Activated CD4-positive, alpha-beta T cell treated with anti-CD3 and anti-CD28 coated beads for 36 hours (primary cell): ENCODE results near the gene THSD4. TPM values are rescaled to one million over a fixed set of nuclear protein-coding genes. Genes with fewer than 3 reads are reported as not detected.

Experiments used
- ATAC-seq: fragments of 200-7000 bp; cut with Tn5 transposase; one replicate; pipeline ENCODE4 v1.10.0; 2021; ENCODE audit warnings: mild to moderate bottlenecking, moderate library complexity
- CTCF ChIA-PET: fragments of 350-600 bp; sonication (Branson Sonifier 250); formaldehyde crosslinking; loops from one replicate; lab custom pipeline; 2021; ENCODE audit warnings: antibody characterized with exemption; lab: Charles Lee
- POLR2A ChIA-PET: fragments of 350-600 bp; sonication (Branson Sonifier 250); formaldehyde crosslinking; loops from one replicate; lab custom pipeline; 2021; ENCODE audit warnings: antibody characterized with exemption, inconsistent platforms; lab: Charles Lee
- DNase-seq: peaks from one replicate; pipeline ENCODE4 v3.0.0-alpha.2; 2020
- H3K27ac Mint-ChIP-seq: one replicate; pipeline ENCODE4 v1.8.0; 2021; ENCODE audit warnings: mixed read lengths
- H3K27me3 Mint-ChIP-seq: one replicate; pipeline ENCODE4 v1.8.0; 2021; ENCODE audit warnings: mixed read lengths
- H3K36me3 Mint-ChIP-seq: one replicate; pipeline ENCODE4 v1.8.0; 2021; ENCODE audit warnings: low read depth, mixed read lengths
- H3K4me1 Mint-ChIP-seq: one replicate; pipeline ENCODE4 v1.8.0; 2021; ENCODE audit warnings: mixed read lengths
- H3K4me3 Mint-ChIP-seq: one replicate; pipeline ENCODE4 v1.8.0; 2021; ENCODE audit warnings: mild to moderate bottlenecking, moderate library complexity, mixed read lengths
- H3K9me3 Mint-ChIP-seq: one replicate; pipeline ENCODE4 v1.8.0; 2021; ENCODE audit warnings: low read depth, mixed read lengths
- intact Hi-C, 2 experiments: fragments of 100-400 bp; cut with DNase I in 1 of 2; cut with micrococcal nuclease in 1 of 2; formaldehyde crosslinking; loops; one replicate each; pipeline versions ENCODE4 v1.14.2 to v1.15.1; 2022 to 2024; cut with DNase I, micrococcal nuclease
- total RNA-seq, 2 experiments: library from RNA; stranded (reverse); gene quantifications; one replicate each; pipeline ENCODE4 v1.2.3, GENCODE V29; 2021

Gene THSD4
- total RNA-seq, 2 experiments from 2014 or later: not detected

DNA sequence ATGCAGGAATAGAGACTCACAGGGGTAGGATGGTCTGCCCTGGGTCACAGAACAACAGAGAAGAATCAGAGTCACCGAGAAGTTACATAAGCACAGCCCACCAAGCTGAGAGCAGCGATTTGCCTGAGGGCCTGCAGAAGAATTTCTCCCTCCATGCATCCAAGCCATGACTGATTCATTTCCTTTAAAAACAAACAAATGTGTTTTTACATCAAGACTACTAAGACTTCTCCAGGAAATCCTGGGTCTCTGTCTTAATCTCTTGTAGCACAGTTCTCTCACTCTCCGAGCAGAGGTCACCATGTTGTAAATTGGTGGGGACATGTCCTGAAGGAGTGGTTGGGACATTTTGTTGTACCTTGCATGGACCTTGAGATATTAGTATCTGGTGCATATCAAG, 159.8 kb downstream of the THSD4 start:
- intact Hi-C loops: no loop called here
- H3K36me3 Mint-ChIP-seq: no peaks in the 10 kb centered on the region
- DNase-seq (no peak), ATAC-seq (no peak)
- peaks cover 4% of the 10 kb centered on the region for H3K27me3 Mint-ChIP-seq
- H3K4me1 Mint-ChIP-seq: no peaks in the 10 kb centered on the region
- H3K4me3 Mint-ChIP-seq: no peak overlapping the region
- CTCF ChIA-PET: interaction anchor here (0.5 to 0.7 kb wide), 2 partner anchors 405 to 615 kb away, joined by 3 to 5 read pairs; no protein-coding TSS in a partner anchor
- H3K9me3 Mint-ChIP-seq: peaks cover 2% of the 10 kb centered on the region
- POLR2A ChIA-PET: no interaction called here
- no peak overlapping the region for H3K27ac Mint-ChIP-seq

DNA sequence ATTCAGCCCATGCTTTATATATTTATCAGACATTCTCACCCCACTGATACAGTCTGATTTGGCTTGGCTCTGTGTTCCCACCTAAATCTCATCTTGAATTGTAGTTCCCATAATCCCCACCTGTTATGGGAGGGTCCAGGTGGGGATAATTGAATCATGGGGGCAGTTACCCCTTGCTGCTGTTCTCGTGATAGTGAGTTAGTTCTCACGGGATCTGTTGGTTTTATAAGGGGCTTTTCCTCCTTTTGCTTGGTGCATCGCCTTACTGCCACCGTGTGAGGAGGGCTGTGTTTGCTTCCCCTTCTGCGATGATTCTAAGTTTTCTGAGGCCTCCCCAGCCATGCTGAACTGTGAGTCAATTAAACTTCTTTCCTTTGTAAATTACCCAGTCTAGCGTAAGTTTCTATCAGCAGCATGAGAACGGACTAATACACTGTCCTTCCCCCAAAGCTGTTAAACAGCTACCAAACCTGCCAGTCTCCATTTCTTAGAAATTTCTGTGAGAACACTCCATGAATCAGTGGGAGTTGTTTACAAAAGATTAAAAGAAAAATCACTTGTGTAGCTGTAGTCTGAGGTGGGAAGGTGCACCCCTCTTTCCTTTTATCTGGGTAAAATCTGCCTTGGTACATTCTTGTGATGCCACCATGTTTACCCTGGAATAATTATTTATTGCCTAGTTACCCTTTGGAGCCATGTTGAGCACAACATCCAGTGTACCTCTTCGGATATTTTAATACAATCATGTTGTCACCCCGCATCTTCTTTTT, 160.5 kb downstream of the THSD4 start:
- DNase-seq: no peak
- Mint-ChIP-seq H3K9me3 (no peaks in the 10 kb centered on the region), H3K4me1 (no peaks in the 10 kb centered on the region), H3K27ac (no peak overlapping the region), H3K36me3 (no peaks in the 10 kb centered on the region), H3K4me3 (no peak overlapping the region), H3K27me3 (peaks cover 4% of the 10 kb centered on the region)
- ChIA-PET POLR2A (no interaction called here), CTCF (no interaction called here)
- intact Hi-C loops: no loop called here
- ATAC-seq: no peak

DNA sequence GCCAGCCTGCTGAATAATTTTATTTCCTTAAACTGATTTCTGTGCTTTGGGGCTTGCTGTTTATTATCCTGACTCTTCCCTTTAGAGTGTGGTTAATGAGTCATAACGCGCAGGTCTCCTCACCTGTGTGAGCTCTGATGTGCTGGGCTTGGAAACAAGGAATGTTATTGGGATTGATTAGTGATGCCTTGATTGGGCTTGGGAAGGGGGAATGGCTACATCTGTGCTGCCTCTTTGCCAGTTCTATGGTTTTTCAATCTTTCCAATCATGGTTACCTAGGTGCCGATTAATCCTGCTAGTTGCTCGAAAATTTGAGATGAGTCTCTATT, 161.0 kb downstream of the THSD4 start:
- H3K36me3 Mint-ChIP-seq: no peaks in the 10 kb centered on the region
- H3K4me1 Mint-ChIP-seq: no peaks in the 10 kb centered on the region
- intact Hi-C loops: no loop called here
- ChIA-PET CTCF (interaction anchor here (0.6 kb wide), 1 partner anchor 74 kb away, joined by 3 read pairs; no protein-coding TSS in a partner anchor), POLR2A (no interaction called here)
- peaks cover 4% of the 10 kb centered on the region for H3K27me3 Mint-ChIP-seq
- H3K27ac Mint-ChIP-seq: no peak overlapping the region
- H3K4me3 Mint-ChIP-seq: no peak overlapping the region
- ATAC-seq (no peak), DNase-seq (no peak)
- H3K9me3 Mint-ChIP-seq: no peaks in the 10 kb centered on the region

DNA sequence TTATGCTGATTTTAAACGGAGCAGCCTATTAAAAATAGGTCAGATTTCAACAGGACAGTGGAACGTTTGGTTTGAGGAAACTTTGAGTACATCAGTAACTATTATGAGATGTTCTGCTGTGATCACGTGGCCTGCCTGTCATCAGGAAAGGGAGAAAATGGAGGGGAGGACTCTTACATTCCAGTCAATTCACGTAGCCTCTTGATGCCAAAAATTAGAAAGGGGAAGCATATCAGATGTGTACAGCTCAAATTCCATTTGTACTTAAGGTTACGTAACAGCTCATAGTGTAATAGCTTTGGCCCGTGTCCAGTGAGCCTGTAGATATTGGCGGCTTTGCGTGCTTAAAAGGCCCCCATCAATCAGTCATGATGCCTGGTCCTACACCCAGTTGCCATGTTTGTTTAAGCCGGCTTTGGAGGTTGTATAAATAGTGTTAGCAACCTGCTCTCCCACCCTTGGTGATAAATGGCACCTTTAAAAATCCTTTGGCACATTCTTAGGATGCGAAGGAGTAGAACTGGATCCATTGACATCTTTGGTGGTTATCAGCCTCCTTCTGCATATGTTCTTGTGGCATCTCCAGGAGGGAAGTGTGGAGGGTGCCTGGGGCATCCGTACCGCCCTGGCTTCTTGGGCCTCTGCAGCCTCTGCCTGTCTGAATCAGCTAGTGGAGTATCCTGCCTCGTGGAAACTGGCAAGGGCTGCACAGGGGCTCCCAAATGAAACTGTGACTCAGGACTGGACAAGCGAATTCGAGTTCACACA, 163.9 kb downstream of the THSD4 start:
- no peak for ATAC-seq
- H3K27me3 Mint-ChIP-seq: peaks cover 3% of the 10 kb centered on the region
- H3K4me1 Mint-ChIP-seq: no peaks in the 10 kb centered on the region
- no peak for DNase-seq
- H3K4me3 Mint-ChIP-seq: no peak overlapping the region
- ChIA-PET CTCF (no interaction called here), POLR2A (no interaction called here)
- intact Hi-C loops: no loop called here
- no peaks in the 10 kb centered on the region for H3K9me3 Mint-ChIP-seq
- H3K36me3 Mint-ChIP-seq: no peaks in the 10 kb centered on the region
- H3K27ac Mint-ChIP-seq: no peak overlapping the region

DNA sequence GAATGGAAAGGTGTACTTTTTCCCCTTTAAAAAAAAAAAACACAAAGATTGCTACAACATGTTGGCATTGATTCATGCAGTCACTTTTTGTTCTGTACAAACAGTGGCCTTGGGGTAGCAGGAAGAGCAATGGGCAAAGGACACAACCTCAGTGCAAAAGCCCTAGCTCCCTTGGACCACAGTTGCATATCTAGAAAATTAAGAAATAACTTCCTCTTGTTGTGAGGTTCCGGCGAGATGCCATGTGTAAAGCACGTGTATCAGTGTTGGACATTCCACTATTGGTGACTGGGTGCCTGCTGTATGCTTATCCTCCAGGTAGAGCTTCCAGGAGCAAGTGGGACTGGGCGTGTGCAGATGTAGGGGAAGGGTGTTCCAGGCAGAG, 164.5 kb downstream of the THSD4 start:
- no peaks in the 10 kb centered on the region for H3K9me3 Mint-ChIP-seq
- no peak overlapping the region for H3K4me3 Mint-ChIP-seq
- no peaks in the 10 kb centered on the region for H3K36me3 Mint-ChIP-seq
- CTCF ChIA-PET: no interaction called here
- DNase-seq (no peak), ATAC-seq (no peak)
- POLR2A ChIA-PET: no interaction called here
- intact Hi-C loops: no loop called here
- no peaks in the 10 kb centered on the region for H3K4me1 Mint-ChIP-seq
- no peak overlapping the region for H3K27ac Mint-ChIP-seq
- peaks cover 3% of the 10 kb centered on the region for H3K27me3 Mint-ChIP-seq

DNA sequence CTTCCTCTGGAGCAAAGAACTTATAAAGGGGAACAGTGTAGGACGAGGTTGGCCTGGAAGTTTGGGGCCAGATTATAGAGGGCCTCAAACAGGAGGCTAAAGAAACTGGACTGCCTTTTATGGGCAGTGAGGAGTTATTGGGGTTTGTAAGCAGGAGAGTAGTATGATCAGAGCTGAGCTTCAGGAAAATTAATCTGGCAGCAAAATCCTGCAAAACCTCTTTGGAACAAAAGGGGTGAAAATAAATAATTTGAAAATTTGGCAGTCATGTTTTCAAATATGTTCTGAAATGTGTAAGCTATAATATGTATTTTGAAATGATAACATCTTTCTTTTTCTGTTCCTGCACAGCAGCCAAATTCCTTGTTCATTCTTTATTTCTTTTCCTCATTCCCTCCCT, 164.9 kb downstream of the THSD4 start:
- POLR2A ChIA-PET: no interaction called here
- H3K4me1 Mint-ChIP-seq: no peaks in the 10 kb centered on the region
- peaks cover 3% of the 10 kb centered on the region for H3K27me3 Mint-ChIP-seq
- no peaks in the 10 kb centered on the region for H3K9me3 Mint-ChIP-seq
- DNase-seq: no peak
- CTCF ChIA-PET: no interaction called here
- H3K4me3 Mint-ChIP-seq: no peak overlapping the region
- H3K27ac Mint-ChIP-seq: no peak overlapping the region
- no peaks in the 10 kb centered on the region for H3K36me3 Mint-ChIP-seq
- no peak for ATAC-seq
- intact Hi-C loops: no loop called here

DNA sequence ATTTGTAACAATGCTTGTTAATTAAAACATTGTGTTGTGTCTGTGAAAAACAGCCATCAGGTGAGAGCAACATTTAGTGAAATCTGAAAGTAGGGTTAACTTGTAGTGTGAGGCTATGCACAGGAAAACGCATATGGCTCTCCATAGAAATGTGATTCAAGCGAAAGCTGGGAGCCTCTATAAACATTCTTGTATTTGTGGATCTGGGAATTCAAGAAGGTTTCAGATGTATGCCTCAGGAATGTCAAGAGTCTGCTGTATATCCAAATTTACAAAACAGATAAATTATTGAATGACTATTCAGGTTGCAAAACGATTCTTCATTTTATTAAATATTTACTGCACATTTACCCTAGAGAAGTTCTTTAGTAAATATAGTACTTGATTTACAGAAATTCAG, 166.0 kb downstream of the THSD4 start:
- no peaks in the 10 kb centered on the region for H3K36me3 Mint-ChIP-seq
- intact Hi-C loops: no loop called here
- DNase-seq (no peak), ATAC-seq (no peak)
- no peaks in the 10 kb centered on the region for H3K4me1 Mint-ChIP-seq
- no peak overlapping the region for H3K27ac Mint-ChIP-seq
- H3K9me3 Mint-ChIP-seq: no peaks in the 10 kb centered on the region
- peaks cover 6% of the 10 kb centered on the region for H3K27me3 Mint-ChIP-seq
- CTCF ChIA-PET: no interaction called here
- H3K4me3 Mint-ChIP-seq: no peak overlapping the region
- POLR2A ChIA-PET: no interaction called here

DNA sequence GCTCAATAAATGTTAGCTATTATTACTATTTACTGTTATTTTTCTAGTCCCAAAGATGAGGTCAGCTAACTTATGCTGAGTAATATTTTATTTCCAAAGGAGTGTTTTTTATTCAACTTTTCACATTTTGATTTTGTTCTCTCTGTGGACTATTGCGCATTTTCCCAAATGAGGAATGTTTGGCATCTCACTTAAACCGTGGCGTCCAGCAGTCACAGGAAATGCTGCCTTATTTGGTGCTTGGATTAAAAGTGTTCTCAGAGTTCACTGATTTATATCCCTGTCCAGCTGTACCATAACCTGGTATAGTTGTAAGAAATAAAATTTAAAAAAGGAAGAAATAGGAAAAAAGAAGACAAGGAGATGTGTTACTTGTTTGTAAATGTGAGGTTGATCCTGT, 166.8 kb downstream of the THSD4 start:
- ATAC-seq (no peak), DNase-seq (no peak)
- H3K9me3 Mint-ChIP-seq: no peaks in the 10 kb centered on the region
- H3K4me3 Mint-ChIP-seq: no peak overlapping the region
- no peak overlapping the region for H3K27ac Mint-ChIP-seq
- ChIA-PET CTCF (interaction anchor here (0.6 kb wide), 1 partner anchor 754 kb away, joined by 3 read pairs; no protein-coding TSS in a partner anchor), POLR2A (no interaction called here)
- peaks cover 9% of the 10 kb centered on the region for H3K27me3 Mint-ChIP-seq
- H3K4me1 Mint-ChIP-seq: no peaks in the 10 kb centered on the region
- intact Hi-C loops: no loop called here
- H3K36me3 Mint-ChIP-seq: no peaks in the 10 kb centered on the region

DNA sequence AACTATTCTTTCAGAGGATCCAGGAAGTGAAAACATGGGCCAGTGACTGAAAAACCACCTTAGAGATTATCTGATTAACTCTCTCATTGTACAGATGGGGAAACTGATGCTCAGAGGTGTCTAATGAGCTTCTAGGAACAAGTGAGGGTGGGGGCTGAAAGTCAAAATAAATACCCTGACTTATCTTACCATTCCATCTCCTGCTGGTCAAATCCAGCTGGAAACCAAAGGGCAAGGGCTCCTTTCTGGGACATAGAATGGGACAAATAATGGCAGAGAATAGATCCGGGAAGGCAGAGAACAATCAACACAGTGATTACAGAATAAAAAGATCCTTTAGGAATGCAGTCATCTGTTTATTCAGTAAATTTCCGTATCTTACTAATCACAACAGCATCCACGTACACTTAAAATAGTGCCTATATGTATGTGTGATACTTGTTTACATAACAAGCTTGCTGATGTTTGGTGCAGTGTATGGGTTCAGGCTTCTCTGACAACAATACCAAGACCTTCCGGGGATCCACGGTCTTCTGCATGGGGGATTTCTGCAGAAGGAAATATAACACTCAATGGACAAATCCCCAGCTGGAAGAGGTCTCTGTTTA, 173.2 kb downstream of the THSD4 start:
- ChIA-PET POLR2A (no interaction called here), CTCF (interaction anchor here (0.6 kb wide), 1 partner anchor 682 kb away, joined by 3 read pairs; no protein-coding TSS in a partner anchor)
- Mint-ChIP-seq H3K9me3 (peaks cover 3% of the 10 kb centered on the region), H3K27me3 (peaks cover 12% of the 10 kb centered on the region), H3K4me3 (no peak overlapping the region), H3K27ac (no peak overlapping the region), H3K4me1 (peaks cover 16% of the 10 kb centered on the region), H3K36me3 (no peaks in the 10 kb centered on the region)
- intact Hi-C loops: no loop called here
- DNase-seq (no peak), ATAC-seq (no peak)

DNA sequence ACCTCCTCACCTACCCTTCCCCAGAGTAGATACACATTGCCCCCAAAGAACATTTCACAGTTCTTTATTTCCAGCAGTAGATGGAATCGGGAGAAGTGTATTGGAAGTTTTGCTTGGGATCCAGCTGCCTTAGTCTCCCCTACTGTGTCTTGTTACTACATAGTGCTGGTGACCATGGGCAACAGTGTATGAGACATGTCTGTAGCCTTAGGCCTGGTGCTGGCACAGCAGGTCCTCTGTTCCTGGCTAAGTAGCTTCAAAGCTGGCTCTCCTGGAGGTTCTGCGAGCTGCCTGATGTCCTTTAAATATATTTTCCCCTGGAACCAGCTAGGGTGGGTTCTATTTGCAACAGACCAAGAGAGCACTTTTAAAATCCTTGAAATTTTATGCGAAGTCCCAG, 174.7 kb downstream of the THSD4 start:
- peaks cover 17% of the 10 kb centered on the region for H3K4me1 Mint-ChIP-seq
- H3K36me3 Mint-ChIP-seq: no peaks in the 10 kb centered on the region
- ChIA-PET CTCF (no interaction called here), POLR2A (no interaction called here)
- no peak for DNase-seq
- no peak overlapping the region for H3K4me3 Mint-ChIP-seq
- ATAC-seq: no peak
- H3K27me3 Mint-ChIP-seq: peaks cover 15% of the 10 kb centered on the region
- intact Hi-C loops: no loop called here
- H3K27ac Mint-ChIP-seq: no peak overlapping the region
- peaks cover 3% of the 10 kb centered on the region for H3K9me3 Mint-ChIP-seq

DNA sequence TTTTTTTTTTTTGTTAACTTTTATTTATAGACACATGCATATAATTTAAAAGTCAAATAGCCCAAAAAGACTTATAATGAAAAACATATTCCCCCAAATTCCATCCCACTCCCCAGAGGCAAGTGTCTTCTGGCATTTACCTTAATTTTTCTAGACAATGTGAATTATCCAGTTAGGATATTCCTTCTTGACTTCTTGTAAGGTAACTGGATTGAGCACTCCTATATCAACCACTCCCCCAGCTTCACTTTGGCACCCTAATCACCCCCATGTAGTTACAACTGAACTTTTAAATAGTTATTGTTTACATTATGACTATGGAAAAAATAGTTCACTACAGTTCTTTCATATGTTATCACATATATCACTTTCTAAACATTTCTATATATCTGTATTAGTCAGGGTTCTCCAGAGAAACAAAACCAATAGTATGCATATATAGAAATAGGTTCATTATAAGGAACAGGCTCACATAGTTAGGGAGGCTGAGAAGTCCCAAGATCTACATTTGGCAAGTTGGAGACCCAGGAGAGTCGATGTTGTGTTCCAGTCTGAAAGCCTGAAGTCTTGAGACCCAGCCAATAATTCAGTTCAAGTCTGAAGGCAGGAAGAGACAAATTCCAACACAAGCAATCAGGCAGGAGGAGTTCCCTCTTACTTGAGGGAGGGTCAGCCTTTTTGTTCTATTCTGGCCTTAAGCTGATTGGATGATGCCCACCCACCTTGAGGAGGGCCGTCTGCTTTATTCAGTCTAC, 175.8 kb downstream of the THSD4 start:
- POLR2A ChIA-PET: no interaction called here
- H3K36me3 Mint-ChIP-seq: no peaks in the 10 kb centered on the region
- peaks cover 3% of the 10 kb centered on the region for H3K9me3 Mint-ChIP-seq
- H3K27ac Mint-ChIP-seq: no peak overlapping the region
- ATAC-seq: no peak
- intact Hi-C loops: no loop called here
- CTCF ChIA-PET: no interaction called here
- H3K27me3 Mint-ChIP-seq: peaks cover 15% of the 10 kb centered on the region
- no peak for DNase-seq
- peaks cover 26% of the 10 kb centered on the region for H3K4me1 Mint-ChIP-seq
- no peak overlapping the region for H3K4me3 Mint-ChIP-seq
